A673 (cell line): ENCODE results near the gene SLFN13. TPM values are rescaled to one million over a fixed set of nuclear protein-coding genes. Genes with fewer than 3 reads are reported as not detected.

ENCODE experiments used
- BruUV-seq: library from RNA; stranded (reverse); fragments of 400-500 nt; replicated peaks from 2 replicates; lab custom pipeline; 2021; lab: Mats Ljungman, UMichigan
- CTCF ChIA-PET: fragments of 300-600 bp; sonication (Branson Sonifier 250); formaldehyde crosslinking; loops from one replicate; lab custom pipeline; 2022; ENCODE audit warnings: antibody characterized with exemption; lab: Charles Lee
- POLR2A ChIA-PET: fragments of 300-600 bp; sonication (Branson Sonifier 250); formaldehyde crosslinking; loops from one replicate; lab custom pipeline; 2022; ENCODE audit warnings: antibody characterized with exemption; ENCODE audit not compliant: low non-redundant PET; lab: Charles Lee
- DNase-seq: peaks from one replicate; pipeline ENCODE4 v3.0.0-alpha.2; 2015; ENCODE audit warnings: low spot score
- H3K27ac ChIP-seq: fragments of 200-600 bp; sonication (generic); 2 replicates; pipeline ENCODE4 v1.5.1; 2016; ENCODE audit warnings: mixed run types, low read depth, mild to moderate bottlenecking, mixed read lengths, antibody characterized with exemption, low read length; ENCODE audit not compliant: poor library complexity, severe bottlenecking
- H3K27me3 ChIP-seq: fragments of 200-600 bp; sonication (generic); replicated peaks from 2 replicates; pipeline ENCODE4 v1.6.1; 2017; ENCODE audit warnings: mixed run types, low read depth, mild to moderate bottlenecking, mixed read lengths, antibody characterized with exemption, low read length; ENCODE audit not compliant: insufficient read depth, poor library complexity
- H3K36me3 ChIP-seq: fragments of 200-600 bp; sonication (generic); 2 replicates; pipeline ENCODE4 v1.6.1; 2016; ENCODE audit warnings: mixed run types, mild to moderate bottlenecking, mixed read lengths, antibody characterized with exemption, low read length; ENCODE audit not compliant: insufficient read depth, poor library complexity, severe bottlenecking
- H3K4me1 ChIP-seq: fragments of 200-600 bp; sonication (generic); 2 replicates; pipeline ENCODE4 v1.6.1; 2017; ENCODE audit warnings: mixed run types, mild to moderate bottlenecking, mixed read lengths, antibody characterized with exemption, low read length; ENCODE audit not compliant: insufficient read depth, poor library complexity, severe bottlenecking
- H3K4me3 ChIP-seq: fragments of 200-600 bp; sonication (generic); 2 replicates; pipeline ENCODE4 v1.5.1; 2016; ENCODE audit warnings: low read depth, mixed run types, mild to moderate bottlenecking, mixed read lengths, low read length; ENCODE audit not compliant: poor library complexity, severe bottlenecking
- H3K9me3 ChIP-seq: fragments of 200-600 bp; sonication (generic); 2 replicates; pipeline ENCODE4 v1.6.1; 2016; ENCODE audit warnings: mixed run types, low read depth, mild to moderate bottlenecking, mixed read lengths, antibody characterized with exemption, low read length; ENCODE audit not compliant: poor library complexity, severe bottlenecking
- EZH2 ChIP-seq: fragments of 200-600 bp; sonication (generic); IDR thresholded peaks from 2 replicates; pipeline ENCODE4 v1.6.1; 2017; ENCODE audit warnings: borderline replicate concordance, low read depth, mild to moderate bottlenecking, mixed read lengths, antibody characterized with exemption, low read length; ENCODE audit not compliant: poor library complexity, severe bottlenecking
- intact Hi-C: fragments of 100-400 bp; cut with micrococcal nuclease; formaldehyde crosslinking; loops from one replicate; pipeline ENCODE4 v1.10.0; 2022; ENCODE audit not compliant: unreplicated experiment
- total RNA-seq: library from RNA; stranded (reverse); gene quantifications from 2 replicates; pipeline ENCODE4 v1.2.3, GENCODE V29; 2021
- TF ChIP-seq, protein P1 (sequence below): fragments of 300-800, 200-600 bp; sonication (generic); conservative IDR thresholded peaks from 2 replicates; pipeline ENCODE4 v1.5.1; 2017; ENCODE audit warnings: low read depth, mild to moderate bottlenecking, antibody characterized with exemption, low read length, moderate library complexity, mixed read lengths

SLFN13 gene
- total RNA-seq, 1 experiment from 2014 or later, result 34.0 TPM

DNA sequence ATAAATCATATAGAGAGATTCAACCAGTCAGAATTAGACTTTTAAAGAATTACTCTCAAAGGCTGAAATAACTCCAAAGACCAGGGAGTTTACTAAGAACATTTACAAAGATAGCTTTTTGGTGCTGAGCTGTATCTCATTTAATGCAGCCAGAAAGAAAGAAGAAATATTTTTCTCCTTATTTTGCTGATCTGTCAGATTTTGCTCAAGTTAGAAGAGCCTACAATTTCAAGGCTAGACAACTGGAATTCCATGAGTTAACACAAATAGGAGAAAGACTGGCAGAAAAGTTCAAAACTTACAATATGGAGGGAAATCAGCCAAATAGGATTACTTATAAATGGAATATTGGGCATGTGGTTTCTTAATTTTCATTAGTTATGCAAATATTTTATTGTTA lies 10.1 kb downstream of the SLFN13 start:
- no peak overlapping the region for H3K27ac ChIP-seq
- no peak overlapping the region for H3K4me3 ChIP-seq
- H3K4me1 ChIP-seq, result peaks cover 4% of the 10 kb centered on the region
- no TSS peak for BruUV-seq
- no peaks in the 10 kb centered on the region for H3K36me3 ChIP-seq
- no peak for DNase-seq
- intact Hi-C loops, result no loop called here
- CTCF ChIA-PET, result no interaction called here
- H3K27me3 ChIP-seq, result no peaks in the 10 kb centered on the region
- no peaks in the 10 kb centered on the region for H3K9me3 ChIP-seq
- TF ChIP-seq, protein P1, sequence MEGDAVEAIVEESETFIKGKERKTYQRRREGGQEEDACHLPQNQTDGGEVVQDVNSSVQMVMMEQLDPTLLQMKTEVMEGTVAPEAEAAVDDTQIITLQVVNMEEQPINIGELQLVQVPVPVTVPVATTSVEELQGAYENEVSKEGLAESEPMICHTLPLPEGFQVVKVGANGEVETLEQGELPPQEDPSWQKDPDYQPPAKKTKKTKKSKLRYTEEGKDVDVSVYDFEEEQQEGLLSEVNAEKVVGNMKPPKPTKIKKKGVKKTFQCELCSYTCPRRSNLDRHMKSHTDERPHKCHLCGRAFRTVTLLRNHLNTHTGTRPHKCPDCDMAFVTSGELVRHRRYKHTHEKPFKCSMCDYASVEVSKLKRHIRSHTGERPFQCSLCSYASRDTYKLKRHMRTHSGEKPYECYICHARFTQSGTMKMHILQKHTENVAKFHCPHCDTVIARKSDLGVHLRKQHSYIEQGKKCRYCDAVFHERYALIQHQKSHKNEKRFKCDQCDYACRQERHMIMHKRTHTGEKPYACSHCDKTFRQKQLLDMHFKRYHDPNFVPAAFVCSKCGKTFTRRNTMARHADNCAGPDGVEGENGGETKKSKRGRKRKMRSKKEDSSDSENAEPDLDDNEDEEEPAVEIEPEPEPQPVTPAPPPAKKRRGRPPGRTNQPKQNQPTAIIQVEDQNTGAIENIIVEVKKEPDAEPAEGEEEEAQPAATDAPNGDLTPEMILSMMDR, result no peak
- no peak for TF ChIP-seq EZH2
- POLR2A ChIA-PET, result interaction anchor here (0.7 kb wide), 1 partner anchor 39 kb away, joined by 7 read pairs; no protein-coding TSS in a partner anchor

DNA sequence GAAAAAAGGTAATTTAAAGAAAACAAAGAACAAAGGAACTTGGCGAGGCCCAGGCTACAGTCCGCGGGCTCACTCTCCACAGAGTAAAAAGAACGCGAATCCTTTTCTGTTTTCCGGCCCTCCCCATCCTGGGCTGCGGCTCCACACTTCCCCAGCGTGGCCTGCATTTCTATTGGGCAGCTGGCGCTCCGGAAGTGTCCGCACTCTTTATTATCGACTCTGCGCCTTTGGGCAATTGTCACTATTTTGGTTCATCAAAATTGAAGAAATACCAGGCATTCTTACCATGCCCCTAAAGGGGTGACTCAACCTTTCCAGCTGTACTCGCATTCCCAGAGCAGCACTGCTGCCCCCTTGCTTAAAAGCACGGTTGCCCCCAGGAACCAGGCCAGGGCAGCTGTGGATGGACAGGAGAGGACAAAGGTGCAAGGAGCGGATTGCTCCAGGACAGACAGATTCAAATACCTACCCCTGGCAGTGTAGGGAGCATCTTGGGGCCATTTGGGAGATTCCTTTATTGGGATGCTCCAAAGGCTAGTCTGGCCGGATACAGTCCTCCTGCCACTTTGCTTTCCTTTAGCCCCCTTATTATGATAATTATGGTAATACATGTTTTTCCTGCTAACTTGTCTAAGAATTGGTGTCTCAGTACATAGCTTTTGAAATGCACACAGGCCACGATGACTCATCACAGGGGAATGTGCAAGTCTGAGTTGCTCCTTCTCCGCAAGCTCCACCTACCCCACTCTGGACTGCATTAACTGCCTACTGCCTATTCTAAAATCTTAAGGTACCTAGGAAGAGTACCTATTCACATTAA lies 15.3 kb downstream of the SLFN13 start:
- H3K27ac ChIP-seq, result peak overlapping the region; percentile 76
- no peaks in the 10 kb centered on the region for H3K36me3 ChIP-seq
- intact Hi-C loops, result loop anchor here (5.0 kb wide), 1 partner anchor 99 kb away; no protein-coding TSS in a partner anchor
- H3K4me1 ChIP-seq, result peaks cover 10% of the 10 kb centered on the region
- TSS peak; percentile 90 for BruUV-seq
- no peaks in the 10 kb centered on the region for H3K27me3 ChIP-seq
- ChIA-PET POLR2A (no interaction called here), CTCF (interaction anchor here (0.5 kb wide), 1 partner anchor 106 kb away, joined by 4 read pairs; no protein-coding TSS in a partner anchor)
- H3K9me3 ChIP-seq, result no peaks in the 10 kb centered on the region
- TF ChIP-seq EZH2, result no peak
- TF ChIP-seq, protein P1, result no peak
- DNase-seq, result peak; percentile 93
- H3K4me3 ChIP-seq, result no peak overlapping the region

DNA sequence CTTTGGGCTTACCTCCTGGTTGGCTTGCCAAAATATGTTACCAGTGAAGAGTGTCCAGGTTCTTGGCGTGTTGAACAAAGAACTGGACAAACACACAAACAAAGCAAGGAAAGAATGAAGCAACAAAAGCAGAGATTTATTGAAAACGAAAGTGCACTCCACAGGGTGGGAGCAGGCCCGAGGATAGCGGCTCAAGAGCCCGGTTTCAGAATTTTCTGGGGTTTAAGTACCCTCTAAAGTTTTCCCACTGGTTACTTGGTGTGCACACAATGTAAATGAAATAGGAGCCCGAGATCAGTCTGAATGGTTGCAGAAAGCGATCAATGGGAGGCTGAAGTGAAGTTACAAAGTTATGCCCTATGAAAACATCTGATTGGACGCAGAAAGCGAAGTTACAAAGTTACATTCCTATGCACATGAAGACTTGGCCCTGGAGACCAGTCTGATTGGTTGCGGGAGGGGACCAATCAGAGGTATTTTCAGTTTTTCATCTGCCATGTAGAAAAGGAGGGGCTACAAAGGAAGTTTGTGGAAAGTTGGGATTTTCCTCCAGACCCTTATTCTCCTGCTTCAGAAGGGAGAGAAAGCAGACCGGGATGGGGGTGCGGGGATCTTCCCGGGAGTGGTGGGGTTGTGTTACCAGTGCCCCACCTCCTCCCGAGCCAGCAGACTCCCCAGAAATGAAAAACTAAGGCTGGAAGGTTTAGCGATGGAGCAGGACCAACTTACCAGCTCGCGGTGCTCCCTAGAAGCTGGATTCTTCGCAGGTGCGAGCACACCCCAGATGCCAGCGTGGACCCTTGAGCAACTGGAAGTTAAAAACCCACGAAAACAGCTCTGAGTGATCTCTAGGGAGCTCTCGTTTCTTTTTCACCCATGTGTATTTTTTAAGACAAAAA lies 16.1 kb downstream of the SLFN13 start, which contains the start of gene SLFN12:
SLFN12 (minus strand) TSS at position 325 of the 899 bp plus-strand sequence. CDS start 9,472 bp downstream, outside the sequence.
- ChIA-PET POLR2A (no interaction called here), CTCF (no interaction called here)
- intact Hi-C loops, result loop anchor here (5.0 kb wide), 1 partner anchor 100 kb away; no protein-coding TSS in a partner anchor
- no peak for TF ChIP-seq EZH2
- TF ChIP-seq, protein P1, result no peak
- H3K4me3 ChIP-seq, result peak within 1 kb of the TSS; percentile 48
- H3K27ac ChIP-seq, result peak within 1 kb of the TSS; percentile 76
- H3K9me3 ChIP-seq, result no peaks in the 10 kb centered on the region
- H3K36me3 ChIP-seq, result no peaks in the 10 kb centered on the region
- no TSS peak for BruUV-seq
- peak; percentile 80 for DNase-seq
- H3K4me1 ChIP-seq, result peaks cover 10% of the 10 kb centered on the region
- H3K27me3 ChIP-seq, result no peaks in the 10 kb centered on the region
